ENCODE measurements around the gene IQSEC1.
"Not testable (repeated sequence)": the region's sequence is repeated elsewhere in the genome, so short reads cannot be mapped to it uniquely, and the experiment has no call there.

The IQSEC1 gene

GRCh38 chr3:12853847-12854246 is 219.4 kb downstream of the IQSEC1 start:
- DNase-seq, result not testable (repeated sequence)

GRCh38 chr3:12852201-12852600 is 221.0 kb downstream of the IQSEC1 start:
- no peak for DNase-seq

Measured in activated effector memory CD4-positive, alpha-beta T cell treated with Interleukin-2 at 50 U/mL for 16 hours (primary cell).